DOHH2 (cell line): ENCODE results near the gene KDM7A.

Source experiments
- EZH2phosphoT487 ChIP-seq: fragments of 200-600 bp; sonication (generic); IDR thresholded peaks from 2 replicates; pipeline ENCODE4 v1.6.1; 2017; ENCODE audit warnings: borderline replicate concordance, mild to moderate bottlenecking, antibody characterized with exemption, low read length, moderate library complexity, mixed read lengths
- TF ChIP-seq, protein P1 (sequence below): fragments of 200-600 bp; sonication (generic); IDR thresholded peaks from one replicate; pipeline ENCODE4 v1.5.1; 2014; ENCODE audit warnings: antibody characterized with exemption, mild to moderate bottlenecking, low read depth, low read length; ENCODE audit not compliant: poor library complexity, severe bottlenecking

DNA sequence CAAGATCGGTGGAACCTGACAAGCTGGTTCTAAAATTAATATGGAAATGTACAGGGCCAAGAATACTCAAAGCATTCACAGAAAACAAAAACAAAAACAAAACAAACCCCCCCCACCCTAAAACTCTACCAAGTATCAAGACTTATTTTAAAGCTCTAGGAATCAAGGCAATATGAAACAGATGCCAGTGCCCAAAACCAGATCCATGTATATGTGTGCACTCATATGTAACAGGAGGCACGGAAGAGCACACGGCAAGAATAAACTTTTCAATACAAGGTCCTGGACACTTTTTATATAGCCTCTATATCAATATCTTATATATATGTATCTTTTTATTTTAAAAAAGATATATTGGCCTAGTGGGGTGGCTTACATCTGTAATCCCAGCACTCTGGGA lies 35.5 kb downstream of the KDM7A start:
- TF ChIP-seq, protein P1, sequence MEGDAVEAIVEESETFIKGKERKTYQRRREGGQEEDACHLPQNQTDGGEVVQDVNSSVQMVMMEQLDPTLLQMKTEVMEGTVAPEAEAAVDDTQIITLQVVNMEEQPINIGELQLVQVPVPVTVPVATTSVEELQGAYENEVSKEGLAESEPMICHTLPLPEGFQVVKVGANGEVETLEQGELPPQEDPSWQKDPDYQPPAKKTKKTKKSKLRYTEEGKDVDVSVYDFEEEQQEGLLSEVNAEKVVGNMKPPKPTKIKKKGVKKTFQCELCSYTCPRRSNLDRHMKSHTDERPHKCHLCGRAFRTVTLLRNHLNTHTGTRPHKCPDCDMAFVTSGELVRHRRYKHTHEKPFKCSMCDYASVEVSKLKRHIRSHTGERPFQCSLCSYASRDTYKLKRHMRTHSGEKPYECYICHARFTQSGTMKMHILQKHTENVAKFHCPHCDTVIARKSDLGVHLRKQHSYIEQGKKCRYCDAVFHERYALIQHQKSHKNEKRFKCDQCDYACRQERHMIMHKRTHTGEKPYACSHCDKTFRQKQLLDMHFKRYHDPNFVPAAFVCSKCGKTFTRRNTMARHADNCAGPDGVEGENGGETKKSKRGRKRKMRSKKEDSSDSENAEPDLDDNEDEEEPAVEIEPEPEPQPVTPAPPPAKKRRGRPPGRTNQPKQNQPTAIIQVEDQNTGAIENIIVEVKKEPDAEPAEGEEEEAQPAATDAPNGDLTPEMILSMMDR = no peak
- no peak for TF ChIP-seq EZH2phosphoT487
